HepG2 (cell line): ENCODE measurements around the gene RTN4. TPM values are rescaled to one million over a fixed set of nuclear protein-coding genes. Genes with fewer than 3 reads are reported as not detected.

Source experiments
- TRIM24 ChIP-seq: sonication (generic); formaldehyde crosslinking; IDR thresholded peaks from 2 replicates; pipeline ENCODE4 v1.8.0; 2022; ENCODE audit warnings: mild to moderate bottlenecking, missing genetic modification reagents
- ZBTB3 ChIP-seq: sonication (generic); formaldehyde crosslinking; IDR thresholded peaks from 2 replicates; pipeline ENCODE4 v1.4.0; 2020; ENCODE audit warnings: low read depth, mild to moderate bottlenecking, moderate library complexity, missing genetic modification reagents, borderline replicate concordance
- ZFYVE20 ChIP-seq: sonication (generic); formaldehyde crosslinking; IDR thresholded peaks from 2 replicates; pipeline ENCODE4 v1.8.0; 2023; ENCODE audit warnings: low read depth, mild to moderate bottlenecking, moderate library complexity, missing genetic modification reagents, borderline replicate concordance
- ZNF230 ChIP-seq: sonication (generic); formaldehyde crosslinking; IDR thresholded peaks from 2 replicates; pipeline ENCODE4 v1.4.0; 2020; ENCODE audit warnings: mild to moderate bottlenecking, missing genetic modification reagents
- ZNF614 ChIP-seq: IDR thresholded peaks from 2 replicates; pipeline ENCODE4 v1.6.1; 2018; ENCODE audit warnings: missing biosample characterization, missing genetic modification reagents, inconsistent platforms, borderline replicate concordance
- ZNF672 ChIP-seq: sonication (generic); formaldehyde crosslinking; IDR thresholded peaks from 2 replicates; pipeline ENCODE4 v1.8.1; 2022; ENCODE audit warnings: missing genetic modification reagents
- polyA plus RNA-seq, 8 experiments: library from polyadenylated mRNA; depleted of rRNA in 3 of 8; stranded (reverse) in 7 of 8; unstranded in 1 of 8; fragments of >200 nt; fragmentation: Illumina TruSeq in 4 of 8; extraction: Trizol in 4 of 8; gene quantifications; 2 replicates each; pipeline versions ENCODE4 v1.2.1 to v1.2.3, GENCODE V29; 2011 to 2016; ENCODE audit warnings: low read depth in 4 of 8, missing spikeins in 1 of 8, mixed read lengths in 1 of 8; ENCODE audit not compliant: insufficient read depth in 1 of 8
- total RNA-seq, 5 experiments: library from RNA; depleted of rRNA; stranded (reverse); fragments of >200 nt; fragmentation: Illumina TruSeq; extraction: Trizol; gene quantifications; 2 replicates each; pipeline ENCODE4 v1.2.3, GENCODE V29; 2016; ENCODE audit warnings: low read depth in 1 of 5
- TF ChIP-seq, protein P1 (sequence below): sonication (generic); formaldehyde crosslinking; IDR thresholded peaks from 2 replicates; pipeline ENCODE4 v1.5.0; 2020; ENCODE audit warnings: mild to moderate bottlenecking, missing genetic modification reagents, moderate library complexity
- TF ChIP-seq, protein P2 (sequence below): IDR thresholded peaks from 2 replicates; pipeline ENCODE4 v1.6.1; 2016; ENCODE audit warnings: low read depth, missing genetic modification reagents, missing compliant biosample characterization
- TF ChIP-seq, protein P3 (sequence below): IDR thresholded peaks from 2 replicates; pipeline ENCODE4 v1.6.1; 2016; ENCODE audit warnings: missing genetic modification reagents, missing compliant biosample characterization
- TF ChIP-seq, protein P4 (sequence below): IDR thresholded peaks from 2 replicates; pipeline ENCODE4 v1.6.1; 2018; ENCODE audit warnings: missing genetic modification reagents, mild to moderate bottlenecking, missing compliant biosample characterization
- TF ChIP-seq, protein P5 (sequence below): sonication (generic); formaldehyde crosslinking; IDR thresholded peaks from 2 replicates; pipeline ENCODE4 v1.4.0; 2020; ENCODE audit warnings: missing genetic modification reagents

The RTN4 gene
- total and polyA plus RNA-seq, 2 of the 13 experiments (the other 11 are each of a cell fraction or from before 2014, with no cell fraction given) = 98.4 to 133 TPM

DNA sequence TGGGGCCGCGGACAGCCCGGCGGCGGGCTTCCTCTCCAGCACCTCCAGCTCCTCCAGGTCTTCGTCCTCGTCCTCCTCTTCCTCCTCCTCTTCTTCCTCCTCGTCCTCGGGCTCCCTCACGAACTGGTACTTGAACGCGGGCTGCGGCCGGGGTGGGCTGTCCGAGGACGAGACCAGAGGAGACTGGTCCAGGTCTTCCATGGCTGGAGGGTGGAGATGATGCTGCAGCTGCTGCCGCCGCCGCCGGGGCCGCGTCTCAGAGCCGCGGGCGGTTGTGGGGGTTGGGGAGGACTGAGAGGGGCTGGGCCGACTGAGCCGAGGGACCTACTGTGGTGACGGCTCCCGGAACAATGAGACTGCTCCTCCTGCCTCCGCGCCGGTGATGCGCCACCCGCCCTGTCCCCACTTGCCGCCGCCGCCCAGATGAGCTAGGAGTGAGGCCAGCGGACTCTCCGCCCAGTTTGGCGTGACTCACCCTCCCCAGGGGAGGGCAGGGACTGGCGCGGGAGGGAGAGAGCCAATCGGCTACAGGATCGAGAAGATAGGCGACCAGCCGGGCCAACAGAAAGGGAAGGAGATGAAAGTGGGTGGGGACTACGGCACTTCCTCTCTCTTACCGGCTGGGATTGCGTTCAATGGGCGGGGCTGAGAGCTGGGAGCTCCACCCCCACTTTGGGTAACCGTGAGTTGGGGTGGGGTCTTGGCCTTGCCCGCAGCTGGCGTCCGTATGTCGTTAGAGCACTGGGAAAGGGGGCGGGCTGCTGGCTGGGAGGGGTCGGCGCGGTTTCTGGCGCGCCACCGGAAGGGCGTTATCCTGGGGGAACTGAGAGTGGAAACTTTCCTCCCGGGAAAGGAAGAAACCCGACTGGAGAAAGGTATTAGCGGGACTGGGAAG lies at the start of gene RTN4 (continued):
- TF ChIP-seq, protein P1, sequence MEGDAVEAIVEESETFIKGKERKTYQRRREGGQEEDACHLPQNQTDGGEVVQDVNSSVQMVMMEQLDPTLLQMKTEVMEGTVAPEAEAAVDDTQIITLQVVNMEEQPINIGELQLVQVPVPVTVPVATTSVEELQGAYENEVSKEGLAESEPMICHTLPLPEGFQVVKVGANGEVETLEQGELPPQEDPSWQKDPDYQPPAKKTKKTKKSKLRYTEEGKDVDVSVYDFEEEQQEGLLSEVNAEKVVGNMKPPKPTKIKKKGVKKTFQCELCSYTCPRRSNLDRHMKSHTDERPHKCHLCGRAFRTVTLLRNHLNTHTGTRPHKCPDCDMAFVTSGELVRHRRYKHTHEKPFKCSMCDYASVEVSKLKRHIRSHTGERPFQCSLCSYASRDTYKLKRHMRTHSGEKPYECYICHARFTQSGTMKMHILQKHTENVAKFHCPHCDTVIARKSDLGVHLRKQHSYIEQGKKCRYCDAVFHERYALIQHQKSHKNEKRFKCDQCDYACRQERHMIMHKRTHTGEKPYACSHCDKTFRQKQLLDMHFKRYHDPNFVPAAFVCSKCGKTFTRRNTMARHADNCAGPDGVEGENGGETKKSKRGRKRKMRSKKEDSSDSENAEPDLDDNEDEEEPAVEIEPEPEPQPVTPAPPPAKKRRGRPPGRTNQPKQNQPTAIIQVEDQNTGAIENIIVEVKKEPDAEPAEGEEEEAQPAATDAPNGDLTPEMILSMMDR (CRISPR knock-in tag) = peak; percentile 37; the same call in 1 of the 2 replicates
- TF ChIP-seq, protein P2, sequence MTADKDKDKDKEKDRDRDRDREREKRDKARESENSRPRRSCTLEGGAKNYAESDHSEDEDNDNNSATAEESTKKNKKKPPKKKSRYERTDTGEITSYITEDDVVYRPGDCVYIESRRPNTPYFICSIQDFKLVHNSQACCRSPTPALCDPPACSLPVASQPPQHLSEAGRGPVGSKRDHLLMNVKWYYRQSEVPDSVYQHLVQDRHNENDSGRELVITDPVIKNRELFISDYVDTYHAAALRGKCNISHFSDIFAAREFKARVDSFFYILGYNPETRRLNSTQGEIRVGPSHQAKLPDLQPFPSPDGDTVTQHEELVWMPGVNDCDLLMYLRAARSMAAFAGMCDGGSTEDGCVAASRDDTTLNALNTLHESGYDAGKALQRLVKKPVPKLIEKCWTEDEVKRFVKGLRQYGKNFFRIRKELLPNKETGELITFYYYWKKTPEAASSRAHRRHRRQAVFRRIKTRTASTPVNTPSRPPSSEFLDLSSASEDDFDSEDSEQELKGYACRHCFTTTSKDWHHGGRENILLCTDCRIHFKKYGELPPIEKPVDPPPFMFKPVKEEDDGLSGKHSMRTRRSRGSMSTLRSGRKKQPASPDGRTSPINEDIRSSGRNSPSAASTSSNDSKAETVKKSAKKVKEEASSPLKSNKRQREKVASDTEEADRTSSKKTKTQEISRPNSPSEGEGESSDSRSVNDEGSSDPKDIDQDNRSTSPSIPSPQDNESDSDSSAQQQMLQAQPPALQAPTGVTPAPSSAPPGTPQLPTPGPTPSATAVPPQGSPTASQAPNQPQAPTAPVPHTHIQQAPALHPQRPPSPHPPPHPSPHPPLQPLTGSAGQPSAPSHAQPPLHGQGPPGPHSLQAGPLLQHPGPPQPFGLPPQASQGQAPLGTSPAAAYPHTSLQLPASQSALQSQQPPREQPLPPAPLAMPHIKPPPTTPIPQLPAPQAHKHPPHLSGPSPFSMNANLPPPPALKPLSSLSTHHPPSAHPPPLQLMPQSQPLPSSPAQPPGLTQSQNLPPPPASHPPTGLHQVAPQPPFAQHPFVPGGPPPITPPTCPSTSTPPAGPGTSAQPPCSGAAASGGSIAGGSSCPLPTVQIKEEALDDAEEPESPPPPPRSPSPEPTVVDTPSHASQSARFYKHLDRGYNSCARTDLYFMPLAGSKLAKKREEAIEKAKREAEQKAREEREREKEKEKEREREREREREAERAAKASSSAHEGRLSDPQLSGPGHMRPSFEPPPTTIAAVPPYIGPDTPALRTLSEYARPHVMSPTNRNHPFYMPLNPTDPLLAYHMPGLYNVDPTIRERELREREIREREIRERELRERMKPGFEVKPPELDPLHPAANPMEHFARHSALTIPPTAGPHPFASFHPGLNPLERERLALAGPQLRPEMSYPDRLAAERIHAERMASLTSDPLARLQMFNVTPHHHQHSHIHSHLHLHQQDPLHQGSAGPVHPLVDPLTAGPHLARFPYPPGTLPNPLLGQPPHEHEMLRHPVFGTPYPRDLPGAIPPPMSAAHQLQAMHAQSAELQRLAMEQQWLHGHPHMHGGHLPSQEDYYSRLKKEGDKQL = peak; percentile 51; the same call in 1 of the 2 replicates
- TF ChIP-seq ZBTB3 (no peak), ZNF230 (CRISPR knock-in tag) (peak; percentile 92), ZFYVE20 (CRISPR knock-in tag) (0 out of 2 replicates have a peak, but pooled peaks have one; percentile 24), ZNF672 (CRISPR knock-in tag) (no peak), TRIM24 (no peak), ZNF614 (CRISPR knock-in tag) (peak; percentile 75; the same call in 1 of the 2 replicates)
- TF ChIP-seq, protein P3, sequence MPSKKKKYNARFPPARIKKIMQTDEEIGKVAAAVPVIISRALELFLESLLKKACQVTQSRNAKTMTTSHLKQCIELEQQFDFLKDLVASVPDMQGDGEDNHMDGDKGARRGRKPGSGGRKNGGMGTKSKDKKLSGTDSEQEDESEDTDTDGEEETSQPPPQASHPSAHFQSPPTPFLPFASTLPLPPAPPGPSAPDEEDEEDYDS = peak; percentile 87
- TF ChIP-seq, protein P4, sequence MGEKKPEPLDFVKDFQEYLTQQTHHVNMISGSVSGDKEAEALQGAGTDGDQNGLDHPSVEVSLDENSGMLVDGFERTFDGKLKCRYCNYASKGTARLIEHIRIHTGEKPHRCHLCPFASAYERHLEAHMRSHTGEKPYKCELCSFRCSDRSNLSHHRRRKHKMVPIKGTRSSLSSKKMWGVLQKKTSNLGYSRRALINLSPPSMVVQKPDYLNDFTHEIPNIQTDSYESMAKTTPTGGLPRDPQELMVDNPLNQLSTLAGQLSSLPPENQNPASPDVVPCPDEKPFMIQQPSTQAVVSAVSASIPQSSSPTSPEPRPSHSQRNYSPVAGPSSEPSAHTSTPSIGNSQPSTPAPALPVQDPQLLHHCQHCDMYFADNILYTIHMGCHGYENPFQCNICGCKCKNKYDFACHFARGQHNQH (CRISPR knock-in tag) = 0 out of 2 replicates have a peak, but pooled peaks have one; percentile 39
- TF ChIP-seq, protein P5, sequence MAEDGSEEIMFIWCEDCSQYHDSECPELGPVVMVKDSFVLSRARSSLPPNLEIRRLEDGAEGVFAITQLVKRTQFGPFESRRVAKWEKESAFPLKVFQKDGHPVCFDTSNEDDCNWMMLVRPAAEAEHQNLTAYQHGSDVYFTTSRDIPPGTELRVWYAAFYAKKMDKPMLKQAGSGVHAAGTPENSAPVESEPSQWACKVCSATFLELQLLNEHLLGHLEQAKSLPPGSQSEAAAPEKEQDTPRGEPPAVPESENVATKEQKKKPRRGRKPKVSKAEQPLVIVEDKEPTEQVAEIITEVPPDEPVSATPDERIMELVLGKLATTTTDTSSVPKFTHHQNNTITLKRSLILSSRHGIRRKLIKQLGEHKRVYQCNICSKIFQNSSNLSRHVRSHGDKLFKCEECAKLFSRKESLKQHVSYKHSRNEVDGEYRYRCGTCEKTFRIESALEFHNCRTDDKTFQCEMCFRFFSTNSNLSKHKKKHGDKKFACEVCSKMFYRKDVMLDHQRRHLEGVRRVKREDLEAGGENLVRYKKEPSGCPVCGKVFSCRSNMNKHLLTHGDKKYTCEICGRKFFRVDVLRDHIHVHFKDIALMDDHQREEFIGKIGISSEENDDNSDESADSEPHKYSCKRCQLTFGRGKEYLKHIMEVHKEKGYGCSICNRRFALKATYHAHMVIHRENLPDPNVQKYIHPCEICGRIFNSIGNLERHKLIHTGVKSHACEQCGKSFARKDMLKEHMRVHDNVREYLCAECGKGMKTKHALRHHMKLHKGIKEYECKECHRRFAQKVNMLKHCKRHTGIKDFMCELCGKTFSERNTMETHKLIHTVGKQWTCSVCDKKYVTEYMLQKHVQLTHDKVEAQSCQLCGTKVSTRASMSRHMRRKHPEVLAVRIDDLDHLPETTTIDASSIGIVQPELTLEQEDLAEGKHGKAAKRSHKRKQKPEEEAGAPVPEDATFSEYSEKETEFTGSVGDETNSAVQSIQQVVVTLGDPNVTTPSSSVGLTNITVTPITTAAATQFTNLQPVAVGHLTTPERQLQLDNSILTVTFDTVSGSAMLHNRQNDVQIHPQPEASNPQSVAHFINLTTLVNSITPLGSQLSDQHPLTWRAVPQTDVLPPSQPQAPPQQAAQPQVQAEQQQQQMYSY = 0 out of 2 replicates have a peak, but pooled peaks have one; percentile 50
